Liver (tissue), 9 donors: ENCODE measurements around the gene KIAA1755. TPM values are rescaled to one million over a fixed set of nuclear protein-coding genes. Genes with fewer than 3 reads are reported as not detected.

Experiments
- DNase-seq: peaks from one replicate; pipeline ENCODE4 v3.0.0-alpha.2; 2017; ENCODE audit warnings: low spot score
- H3K27ac ChIP-seq, 2 donors: one replicate each; pipeline ENCODE4 v1.7.0; 2013; ENCODE audit warnings: inconsistent platforms in 2 of 2, low read length in 2 of 2, control low read depth in 1 of 2, low read depth in 1 of 2, mild to moderate bottlenecking in 1 of 2
- H3K27me3 ChIP-seq, 4 donors: one replicate each; pipeline versions ENCODE4 v1.6.1 to v1.7.0; 2013; ENCODE audit warnings: low read length in 3 of 4, inconsistent platforms in 1 of 4, mild to moderate bottlenecking in 1 of 4, moderate library complexity in 1 of 4; ENCODE audit not compliant: control insufficient read depth in 4 of 4, insufficient read depth in 4 of 4
- H3K36me3 ChIP-seq, 4 donors: one replicate each; pipeline versions ENCODE4 v1.6.1 to v1.7.0; 2013; ENCODE audit warnings: low read length in 3 of 4, mild to moderate bottlenecking in 3 of 4, low read depth in 1 of 4, moderate library complexity in 1 of 4; ENCODE audit not compliant: control insufficient read depth in 4 of 4, insufficient read depth in 3 of 4
- H3K4me1 ChIP-seq, 4 donors: one replicate each; pipeline versions ENCODE4 v1.6.1 to v1.7.0; 2013; ENCODE audit warnings: low read length in 3 of 4, mild to moderate bottlenecking in 3 of 4, moderate library complexity in 1 of 4; ENCODE audit not compliant: control insufficient read depth in 4 of 4, insufficient read depth in 4 of 4
- H3K4me3 ChIP-seq, 3 donors: one replicate each; pipeline versions ENCODE4 v1.6.1 to v1.7.0; 2013; ENCODE audit warnings: low read length in 3 of 3, control low read depth in 1 of 3, low read depth in 1 of 3, mild to moderate bottlenecking in 1 of 3
- H3K9ac ChIP-seq, 2 donors: one replicate each; pipeline ENCODE4 v1.7.0; 2013; ENCODE audit warnings: low read length in 2 of 2, mild to moderate bottlenecking in 2 of 2, moderate library complexity in 2 of 2, control low read depth in 1 of 2, low read depth in 1 of 2
- H3K9me3 ChIP-seq, 4 donors: one replicate each; pipeline versions ENCODE4 v1.6.1 to v1.7.0; 2013; ENCODE audit warnings: low read length in 3 of 4; ENCODE audit not compliant: control insufficient read depth in 4 of 4
- ATF3 ChIP-seq: IDR thresholded peaks from 2 replicates; pipeline ENCODE4 v1.6.1; 2016; ENCODE audit warnings: antibody characterized with exemption
- FOXA1 ChIP-seq: IDR thresholded peaks from 2 replicates; pipeline ENCODE4 v1.6.1; 2016; ENCODE audit warnings: antibody characterized with exemption
- FOXA2 ChIP-seq: IDR thresholded peaks from 2 replicates; pipeline ENCODE4 v1.6.1; 2016; ENCODE audit warnings: antibody characterized with exemption
- GABPA ChIP-seq, 2 donors: IDR thresholded peaks in 1 of 2; conservative IDR thresholded peaks in 1 of 2; 2 replicates each; pipeline ENCODE4 v1.6.1; 2016; ENCODE audit warnings: antibody characterized with exemption in 2 of 2, mild to moderate bottlenecking in 1 of 2, moderate library complexity in 1 of 2
- HNF4A ChIP-seq, 2 donors: conservative IDR thresholded peaks; 2 replicates each; pipeline ENCODE4 v1.6.1; 2016; ENCODE audit warnings: antibody characterized with exemption in 2 of 2, mild to moderate bottlenecking in 2 of 2
- JUND ChIP-seq, 2 donors: IDR thresholded peaks; 2 replicates each; pipeline ENCODE4 v1.6.1; 2016; ENCODE audit warnings: antibody characterized with exemption in 2 of 2
- MAX ChIP-seq: IDR thresholded peaks from 2 replicates; pipeline ENCODE4 v1.6.1; 2016; ENCODE audit warnings: antibody characterized with exemption
- NR2F2 ChIP-seq: IDR thresholded peaks from 2 replicates; pipeline ENCODE4 v1.6.1; 2016; ENCODE audit warnings: antibody characterized with exemption
- RAD21 ChIP-seq, 2 donors: IDR thresholded peaks; 2 replicates each; pipeline ENCODE4 v1.6.1; 2016; ENCODE audit warnings: antibody characterized with exemption in 2 of 2, mild to moderate bottlenecking in 2 of 2
- REST ChIP-seq: IDR thresholded peaks from 2 replicates; pipeline ENCODE4 v1.6.1; 2016; ENCODE audit warnings: antibody characterized with exemption, mild to moderate bottlenecking
- RXRA ChIP-seq, 2 donors: IDR thresholded peaks; 2 replicates each; pipeline ENCODE4 v1.6.1; 2017 to 2018; ENCODE audit warnings: antibody characterized with exemption in 2 of 2, mild to moderate bottlenecking in 1 of 2
- SP1 ChIP-seq: IDR thresholded peaks from 2 replicates; pipeline ENCODE4 v1.6.1; 2018; ENCODE audit warnings: antibody characterized with exemption, mild to moderate bottlenecking
- TAF1 ChIP-seq: conservative IDR thresholded peaks from 2 replicates; pipeline ENCODE4 v1.6.1; 2016; ENCODE audit warnings: antibody characterized with exemption, mild to moderate bottlenecking
- YY1 ChIP-seq: IDR thresholded peaks from 2 replicates; pipeline ENCODE4 v1.6.1; 2016; ENCODE audit warnings: antibody characterized with exemption, mild to moderate bottlenecking
- WGBS: extraction: QIAGEN DNeasy Blood & Tissue Kit; methylation state at CpG from one replicate; pipeline ENCODE4 v1.1.7; 2013; 5-methylcytosine and 5-hydroxymethylcytosine counted together
- polyA plus RNA-seq, 2 donors: library from polyadenylated mRNA; stranded (reverse) in 1 of 2; unstranded in 1 of 2; fragments of 200-250 nt in 1 of 2; fragments of >200 nt in 1 of 2; fragmentation: Nextera tagmentation in 1 of 2; extraction: Ambion mirVana in 1 of 2; gene quantifications; one replicate each; pipeline versions ENCODE4 v1.2.1 to v1.2.3, GENCODE V29; 2013 to 2015
- total RNA-seq, 2 donors: library from RNA; depleted of rRNA; stranded (reverse); fragments of >200 nt; gene quantifications; one replicate each; pipeline ENCODE4 v1.2.3, GENCODE V29; 2014
- TF ChIP-seq, protein P1 (sequence below): fragments of 150-350 bp; IDR thresholded peaks from 2 replicates; pipeline ENCODE4 v1.5.1; 2017; ENCODE audit warnings: improper control_type of control experiment, low read depth, low read length; ENCODE audit not compliant: missing input control
- donor health status: healthy.
- donor health status: healthy.
- donor health status: healthy.
- donor health status: healthy.
- donor health status: healthy.

KIAA1755 gene
- total and polyA plus RNA-seq, 4 donors = 0.09 to 1.4 (median 0.81) TPM

DNA sequence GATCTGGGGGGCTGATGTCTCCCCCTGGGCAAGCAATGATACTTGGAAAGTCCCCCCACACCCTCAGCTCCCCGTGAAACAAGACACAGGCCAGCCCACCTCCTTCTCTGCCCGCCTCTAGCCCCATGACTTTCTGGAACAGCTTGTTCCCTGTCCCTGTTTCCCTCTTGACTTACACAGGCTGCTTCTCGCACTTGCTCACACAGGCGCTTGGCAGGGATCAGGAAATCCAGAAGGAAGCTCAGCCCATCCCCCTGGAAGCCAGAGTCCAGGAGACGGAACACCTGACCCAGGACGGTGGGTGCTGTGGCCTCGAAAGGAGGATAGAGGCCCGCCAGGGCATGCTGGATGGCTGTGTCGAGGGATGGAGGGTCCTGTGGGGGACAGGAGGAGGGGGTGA, 14.8 kb downstream of the KIAA1755 start:
- WGBS = 84% methylated on average over 9 of the region's 9 CpGs

GRCh38 chr20:38243709-38244020, 16.9 kb downstream of the KIAA1755 start:
- TF ChIP-seq ATF3 (no peak), SP1 (no peak), JUND (IDR thresholded peaks at IDR 0.05) (no peak), MAX (no peak), TAF1 (no peak), FOXA2 (no peak), FOXA1 (no peak), RXRA (IDR thresholded peaks at IDR 0.05) (no peak), HNF4A (conservative IDR thresholded peaks at IDR 0.05) (no peak), GABPA (IDR thresholded peaks at IDR 0.05 in 1 of 2, conservative IDR thresholded peaks at IDR 0.05 in 1 of 2) (no peak), YY1 (no peak)
- TF ChIP-seq, protein P1, sequence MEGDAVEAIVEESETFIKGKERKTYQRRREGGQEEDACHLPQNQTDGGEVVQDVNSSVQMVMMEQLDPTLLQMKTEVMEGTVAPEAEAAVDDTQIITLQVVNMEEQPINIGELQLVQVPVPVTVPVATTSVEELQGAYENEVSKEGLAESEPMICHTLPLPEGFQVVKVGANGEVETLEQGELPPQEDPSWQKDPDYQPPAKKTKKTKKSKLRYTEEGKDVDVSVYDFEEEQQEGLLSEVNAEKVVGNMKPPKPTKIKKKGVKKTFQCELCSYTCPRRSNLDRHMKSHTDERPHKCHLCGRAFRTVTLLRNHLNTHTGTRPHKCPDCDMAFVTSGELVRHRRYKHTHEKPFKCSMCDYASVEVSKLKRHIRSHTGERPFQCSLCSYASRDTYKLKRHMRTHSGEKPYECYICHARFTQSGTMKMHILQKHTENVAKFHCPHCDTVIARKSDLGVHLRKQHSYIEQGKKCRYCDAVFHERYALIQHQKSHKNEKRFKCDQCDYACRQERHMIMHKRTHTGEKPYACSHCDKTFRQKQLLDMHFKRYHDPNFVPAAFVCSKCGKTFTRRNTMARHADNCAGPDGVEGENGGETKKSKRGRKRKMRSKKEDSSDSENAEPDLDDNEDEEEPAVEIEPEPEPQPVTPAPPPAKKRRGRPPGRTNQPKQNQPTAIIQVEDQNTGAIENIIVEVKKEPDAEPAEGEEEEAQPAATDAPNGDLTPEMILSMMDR = no peak
- H3K4me3 ChIP-seq = no peak overlapping the region
- peaks cover 9 to 17% (median 11%) of the 10 kb centered on the region in 4 donors for H3K4me1 ChIP-seq
- H3K27me3 ChIP-seq = no peaks in the 10 kb centered on the region
- no peak overlapping the region for H3K9ac ChIP-seq
- no peak for DNase-seq
- WGBS = 69% methylated on average over 2 of the region's 2 CpGs
- H3K27ac ChIP-seq = no peak overlapping the region
- peaks cover 4 to 14% (median 6%) of the 10 kb centered on the region in 4 donors for H3K9me3 ChIP-seq
- H3K36me3 ChIP-seq = no peaks in the 10 kb centered on the region

More for the DNA sequence above, 14.8 kb downstream of the KIAA1755 start:
- H3K9ac ChIP-seq = no peak overlapping the region
- H3K4me1 ChIP-seq = peaks cover 9 to 17% (median 11%) of the 10 kb centered on the region in 4 donors
- TF ChIP-seq FOXA1 (no peak), RAD21 (IDR thresholded peaks at IDR 0.05) (no peak), NR2F2 (no peak), SP1 (no peak), FOXA2 (no peak), YY1 (no peak), RXRA (IDR thresholded peaks at IDR 0.05) (no peak), HNF4A (conservative IDR thresholded peaks at IDR 0.05) (no peak), ATF3 (no peak), TAF1 (no peak), REST (no peak)
- TF ChIP-seq, protein P1 = no peak
- H3K4me3 ChIP-seq = no peak overlapping the region
- no peaks in the 10 kb centered on the region for H3K36me3 ChIP-seq
- no peaks in the 10 kb centered on the region for H3K27me3 ChIP-seq
- no peak for DNase-seq
- no peak overlapping the region for H3K27ac ChIP-seq
- peaks cover 4 to 14% (median 6%) of the 10 kb centered on the region in 4 donors for H3K9me3 ChIP-seq
